Upper lobe of left lung (tissue), 4 donors: Measurements from ENCODE around the gene ZNF488.

Source experiments
- EP300 ChIP-seq, 4 donors: sonication (generic); formaldehyde crosslinking; IDR thresholded peaks; one replicate each; pipeline ENCODE4 v1.5.1; 2017; ENCODE audit warnings: antibody characterized with exemption in 4 of 4, control low read depth in 2 of 4
- POLR2A ChIP-seq, 4 donors: fragments of 450-650 bp; IDR thresholded peaks; one replicate each; pipeline ENCODE4 v1.5.1; 2016 to 2017; ENCODE audit warnings: antibody characterized with exemption in 4 of 4, mild to moderate bottlenecking in 2 of 4
- POLR2AphosphoS5 ChIP-seq, 2 donors: sonication (generic); formaldehyde crosslinking; IDR thresholded peaks; one replicate each; pipeline ENCODE4 v1.5.1; 2017; ENCODE audit warnings: antibody characterized with exemption in 2 of 2
- TF ChIP-seq, protein P1 (sequence below), 6 experiments: fragments of 450-650 bp in 4 of 6; fragments of 200-600 bp in 2 of 6; sonication (generic) in 2 of 6; IDR thresholded peaks; one replicate each; pipeline ENCODE4 v1.5.1; 2016 to 2019; ENCODE audit warnings: antibody characterized with exemption in 6 of 6

DNA sequence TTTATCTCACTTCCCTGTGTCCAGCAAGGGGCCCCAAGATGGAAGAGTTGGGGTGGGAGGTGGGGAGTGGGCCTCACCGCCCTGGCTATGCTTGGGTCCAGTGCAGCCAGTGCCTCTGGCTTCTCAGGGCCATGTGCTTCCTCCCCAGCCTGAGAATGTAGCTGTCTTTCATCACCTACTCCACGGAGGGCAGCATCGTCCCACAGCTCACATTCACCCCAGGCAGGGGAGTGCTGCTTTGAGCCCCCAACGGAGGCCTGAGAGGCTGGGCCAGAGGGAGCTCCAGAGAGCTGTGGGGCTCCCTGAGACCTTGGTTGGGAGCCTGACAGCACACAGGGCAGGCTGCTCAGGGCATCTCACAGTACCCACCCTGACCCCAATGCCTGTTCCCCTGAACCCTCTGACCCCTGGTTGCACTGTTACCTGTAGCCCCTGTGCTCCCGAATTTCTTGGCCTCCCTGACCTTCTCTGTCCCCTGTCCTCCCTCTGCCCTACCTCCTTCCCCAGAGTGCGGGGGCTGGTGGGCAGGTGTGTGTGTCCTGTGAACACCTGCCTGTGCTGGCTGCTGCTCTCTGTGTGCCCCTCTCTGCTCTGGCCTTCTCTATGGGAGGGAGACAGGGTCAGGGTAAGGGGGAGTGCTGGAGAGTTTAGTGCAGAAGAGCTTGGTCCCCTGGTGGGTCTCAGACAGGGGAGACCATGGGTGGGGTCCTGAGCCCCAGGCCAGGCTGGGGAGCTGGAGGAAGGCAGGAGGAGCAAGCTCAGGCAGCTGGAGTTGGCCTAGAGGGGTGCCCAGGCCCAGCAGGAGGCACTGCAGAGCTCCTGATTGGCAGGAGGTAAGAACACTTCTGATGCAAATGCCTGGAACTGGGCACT, 19.6 kb upstream of the ZNF488 start:
- TF ChIP-seq, protein P1, sequence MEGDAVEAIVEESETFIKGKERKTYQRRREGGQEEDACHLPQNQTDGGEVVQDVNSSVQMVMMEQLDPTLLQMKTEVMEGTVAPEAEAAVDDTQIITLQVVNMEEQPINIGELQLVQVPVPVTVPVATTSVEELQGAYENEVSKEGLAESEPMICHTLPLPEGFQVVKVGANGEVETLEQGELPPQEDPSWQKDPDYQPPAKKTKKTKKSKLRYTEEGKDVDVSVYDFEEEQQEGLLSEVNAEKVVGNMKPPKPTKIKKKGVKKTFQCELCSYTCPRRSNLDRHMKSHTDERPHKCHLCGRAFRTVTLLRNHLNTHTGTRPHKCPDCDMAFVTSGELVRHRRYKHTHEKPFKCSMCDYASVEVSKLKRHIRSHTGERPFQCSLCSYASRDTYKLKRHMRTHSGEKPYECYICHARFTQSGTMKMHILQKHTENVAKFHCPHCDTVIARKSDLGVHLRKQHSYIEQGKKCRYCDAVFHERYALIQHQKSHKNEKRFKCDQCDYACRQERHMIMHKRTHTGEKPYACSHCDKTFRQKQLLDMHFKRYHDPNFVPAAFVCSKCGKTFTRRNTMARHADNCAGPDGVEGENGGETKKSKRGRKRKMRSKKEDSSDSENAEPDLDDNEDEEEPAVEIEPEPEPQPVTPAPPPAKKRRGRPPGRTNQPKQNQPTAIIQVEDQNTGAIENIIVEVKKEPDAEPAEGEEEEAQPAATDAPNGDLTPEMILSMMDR (IDR thresholded peaks at IDR 0.05): no peak
- no peak for TF ChIP-seq EP300 (IDR thresholded peaks at IDR 0.05)
- no peak for TF ChIP-seq POLR2AphosphoS5 (IDR thresholded peaks at IDR 0.05)
- TF ChIP-seq POLR2A (IDR thresholded peaks at IDR 0.05): no peak
